GM18867 (cell line): ENCODE data around the gene LSM6.
A peak's percentile ranks its signal among the peaks of the same experiment; 100 is the strongest.

Experiments used
- ATAC-seq: cut with Tn5 transposase; IDR thresholded peaks from one replicate; pipeline ENCODE4 v1.9.1; 2021; ENCODE audit warnings: mild to moderate bottlenecking, moderate library complexity; ENCODE audit not compliant: unreplicated experiment

Gene LSM6

GRCh38 chr4:146175541-146176453 is at the start of gene LSM6:
LSM6 (plus strand) TSS chr4:146175718; CDS start chr4:146182922, 7,204 bp downstream.
- peak; percentile 93 for ATAC-seq

- peak; percentile 99 for ATAC-seq
Observed at GRCh38 chr4:146132445-146132844, 43.1 kb upstream of the LSM6 start.

GRCh38 chr4:146134761-146135445 is 40.6 kb upstream of the LSM6 start:
- no peak for ATAC-seq

GRCh38 chr4:146135941-146136340 is 39.6 kb upstream of the LSM6 start:
- ATAC-seq = no peak

- ATAC-seq = no peak
Observed at GRCh38 chr4:146142768-146143167, 32.8 kb upstream of the LSM6 start.

- no peak for ATAC-seq
Observed at GRCh38 chr4:146143888-146144287, 31.6 kb upstream of the LSM6 start.

GRCh38 chr4:146146918-146147317 is 28.6 kb upstream of the LSM6 start:
- no peak for ATAC-seq

- ATAC-seq = no peak
Observed at GRCh38 chr4:146148021-146148420, 27.5 kb upstream of the LSM6 start.

- no peak for ATAC-seq
Observed at GRCh38 chr4:146154057-146154456, 21.5 kb upstream of the LSM6 start.

GRCh38 chr4:146155152-146155724 is 20.3 kb upstream of the LSM6 start:
- ATAC-seq = peak; percentile 31

GRCh38 chr4:146158036-146158745 is 17.3 kb upstream of the LSM6 start:
- no peak for ATAC-seq

GRCh38 chr4:146159384-146160058 is 16.0 kb upstream of the LSM6 start:
- ATAC-seq = peak; percentile 85

- ATAC-seq = no peak
Observed at GRCh38 chr4:146161243-146161642, 14.3 kb upstream of the LSM6 start.

- no peak for ATAC-seq
Observed at GRCh38 chr4:146165221-146165620, 10.3 kb upstream of the LSM6 start.

- ATAC-seq = no peak
Observed at GRCh38 chr4:146165840-146166239, 9.7 kb upstream of the LSM6 start.

GRCh38 chr4:146170149-146170548 is 5.4 kb upstream of the LSM6 start:
- no peak for ATAC-seq

GRCh38 chr4:146176891-146177290 is 1.4 kb downstream of the LSM6 start:
- ATAC-seq = no peak

GRCh38 chr4:146178126-146178525 is 2.6 kb downstream of the LSM6 start:
- no peak for ATAC-seq

GRCh38 chr4:146179784-146180370 is 4.4 kb downstream of the LSM6 start:
- no peak for ATAC-seq

GRCh38 chr4:146182443-146182842 is 6.9 kb downstream of the LSM6 start:
- no peak for ATAC-seq
